Stimulated activated CD8-positive, alpha-beta memory T cell treated with anti-CD3 and anti-CD28 coated beads, Interleukin-4, amount 100 ng/mL, for 24 hours (primary cell): ENCODE data around the gene TJAP1.

ENCODE experiments used
- DNase-seq: peaks from one replicate; pipeline ENCODE4 v3.0.0-alpha.2; 2020; ENCODE audit warnings: low read depth

Gene TJAP1, protein sequence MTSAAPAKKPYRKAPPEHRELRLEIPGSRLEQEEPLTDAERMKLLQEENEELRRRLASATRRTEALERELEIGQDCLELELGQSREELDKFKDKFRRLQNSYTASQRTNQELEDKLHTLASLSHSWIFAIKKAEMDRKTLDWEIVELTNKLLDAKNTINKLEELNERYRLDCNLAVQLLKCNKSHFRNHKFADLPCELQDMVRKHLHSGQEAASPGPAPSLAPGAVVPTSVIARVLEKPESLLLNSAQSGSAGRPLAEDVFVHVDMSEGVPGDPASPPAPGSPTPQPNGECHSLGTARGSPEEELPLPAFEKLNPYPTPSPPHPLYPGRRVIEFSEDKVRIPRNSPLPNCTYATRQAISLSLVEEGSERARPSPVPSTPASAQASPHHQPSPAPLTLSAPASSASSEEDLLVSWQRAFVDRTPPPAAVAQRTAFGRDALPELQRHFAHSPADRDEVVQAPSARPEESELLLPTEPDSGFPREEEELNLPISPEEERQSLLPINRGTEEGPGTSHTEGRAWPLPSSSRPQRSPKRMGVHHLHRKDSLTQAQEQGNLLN

GRCh38 chr6:43477235-43478007, at the start of gene TJAP1:
Gene TJAP1 (plus strand): TSS chr6:43477570. CDS start chr6:43499002, 21,432 bp downstream.
- DNase-seq = peak; percentile 97

- no peak for DNase-seq
Measured at GRCh38 chr6:43428112-43428570, 49.2 kb upstream of the TJAP1 start.

DNA sequence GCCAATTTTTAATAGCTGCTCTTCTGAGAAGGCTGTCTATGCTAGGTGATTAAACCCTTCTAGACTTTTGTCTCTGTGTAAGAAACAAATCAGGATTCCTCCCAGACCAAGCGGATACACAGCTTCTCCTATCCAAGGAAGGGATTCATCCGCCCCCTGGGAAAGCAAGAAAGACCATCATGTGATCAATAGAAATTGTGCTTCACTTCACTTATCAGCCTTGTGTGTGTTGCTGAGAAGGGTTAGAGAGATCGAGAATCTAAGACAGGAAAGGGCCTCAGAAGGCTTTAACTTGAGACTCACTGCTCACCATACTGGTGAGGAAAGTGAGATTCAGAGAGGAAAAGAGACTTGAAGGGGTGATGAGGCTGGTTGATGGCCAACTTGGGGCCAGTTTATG, 48.5 kb upstream of the TJAP1 start:
- DNase-seq = no peak

- DNase-seq = no peak
Measured at GRCh38 chr6:43432009-43432945, 45.1 kb upstream of the TJAP1 start.

DNA sequence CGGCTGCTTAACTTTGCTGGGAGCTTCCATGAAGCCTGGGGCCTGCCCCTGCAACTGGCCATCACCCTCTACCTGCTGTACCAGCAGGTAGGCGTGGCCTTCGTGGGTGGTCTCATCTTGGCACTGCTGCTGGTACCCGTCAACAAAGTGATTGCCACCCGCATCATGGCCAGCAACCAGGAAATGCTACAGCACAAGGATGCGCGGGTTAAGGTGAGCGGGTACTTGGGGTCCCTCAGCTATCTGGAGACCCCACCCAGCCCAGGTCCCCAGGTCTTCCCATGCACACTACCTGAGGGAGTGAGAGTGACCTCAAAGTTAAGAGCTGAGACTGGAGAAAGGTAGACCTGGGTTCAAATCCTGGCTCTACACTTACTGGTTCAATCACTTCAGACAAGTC, 44.2 kb upstream of the TJAP1 start:
- no peak for DNase-seq

GRCh38 chr6:43434001-43434840, 43.1 kb upstream of the TJAP1 start:
- no peak for DNase-seq

- DNase-seq = no peak
Measured at GRCh38 chr6:43434943-43435342, 42.4 kb upstream of the TJAP1 start.

DNA sequence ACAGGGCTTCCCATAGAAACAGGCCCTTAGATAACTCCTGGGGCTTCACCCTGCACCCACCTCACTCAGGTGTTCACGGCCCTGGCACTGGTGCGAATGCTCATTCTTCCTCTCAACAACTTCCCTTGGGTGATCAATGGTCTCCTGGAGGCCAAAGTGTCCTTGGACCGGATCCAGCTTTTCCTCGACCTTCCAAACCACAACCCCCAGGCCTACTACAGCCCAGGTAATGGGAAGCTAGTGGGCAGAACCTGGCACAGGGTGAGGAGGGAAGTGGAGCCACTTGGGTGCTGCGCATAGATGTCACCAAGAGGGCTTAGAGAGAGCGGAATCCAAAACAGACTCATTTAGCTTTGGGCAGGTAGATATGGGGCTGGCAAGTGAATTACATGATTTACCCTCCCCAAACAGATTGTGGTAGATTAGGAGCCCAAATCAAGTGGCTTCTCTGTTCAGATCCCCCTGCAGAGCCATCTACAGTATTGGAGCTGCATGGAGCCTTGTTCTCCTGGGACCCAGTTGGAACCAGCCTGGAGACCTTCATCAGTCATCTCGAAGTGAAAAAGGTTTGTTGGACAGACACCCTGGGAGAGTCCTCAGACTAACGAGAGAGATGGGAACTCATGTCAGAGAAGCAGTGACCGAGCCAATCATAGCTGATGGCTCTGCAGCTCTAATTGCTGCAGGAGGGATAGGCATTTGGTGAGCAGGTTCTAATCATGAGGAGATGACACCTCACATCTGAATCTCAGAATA, 41.5 kb upstream of the TJAP1 start:
- DNase-seq = no peak

GRCh38 chr6:43436577-43437282, 40.6 kb upstream of the TJAP1 start:
- no peak for DNase-seq

- no peak for DNase-seq
Measured at GRCh38 chr6:43437700-43438099, 39.7 kb upstream of the TJAP1 start.

- no peak for DNase-seq
Measured at GRCh38 chr6:43442935-43443334, 34.4 kb upstream of the TJAP1 start.

GRCh38 chr6:43444036-43444435, 33.3 kb upstream of the TJAP1 start:
- DNase-seq = no peak

GRCh38 chr6:43444582-43444981, 32.8 kb upstream of the TJAP1 start:
- no peak for DNase-seq

GRCh38 chr6:43445576-43445975, 31.8 kb upstream of the TJAP1 start:
- no peak for DNase-seq

GRCh38 chr6:43447604-43448003, 29.8 kb upstream of the TJAP1 start:
- DNase-seq = no peak

GRCh38 chr6:43448916-43449315, 28.5 kb upstream of the TJAP1 start:
- DNase-seq = no peak

- DNase-seq = no peak
Measured at GRCh38 chr6:43450699-43451131, 26.7 kb upstream of the TJAP1 start.

- no peak for DNase-seq
Measured at GRCh38 chr6:43451348-43451747, 26.0 kb upstream of the TJAP1 start.

DNA sequence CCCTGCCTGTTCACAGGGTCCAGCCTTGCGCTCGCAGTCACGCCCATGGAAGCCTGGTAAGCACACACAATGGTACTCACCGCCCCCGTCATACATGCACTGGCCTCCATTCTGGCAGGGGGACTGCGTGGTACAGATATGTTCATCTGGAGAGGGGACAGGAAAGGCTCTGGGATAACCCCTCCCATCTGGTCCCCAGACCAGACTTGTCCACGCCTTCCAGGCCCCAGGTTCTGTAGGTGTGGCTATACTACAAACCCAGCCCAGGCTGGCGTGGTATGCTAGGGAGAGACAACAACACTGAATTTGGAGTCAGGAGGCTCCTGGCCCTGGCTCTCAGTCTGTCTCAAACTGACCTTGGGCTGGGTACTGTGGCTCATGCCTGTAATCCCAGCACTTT, 25.4 kb upstream of the TJAP1 start:
- no peak for DNase-seq
